Liver (tissue), 9 donors: ENCODE measurements around the gene EEA1. TPM values are rescaled to one million over a fixed set of nuclear protein-coding genes. Genes with fewer than 3 reads are reported as not detected.

Experiments used
- DNase-seq: peaks from one replicate; pipeline ENCODE4 v3.0.0-alpha.2; 2017; ENCODE audit warnings: low spot score
- H3K27ac ChIP-seq, 2 donors: one replicate each; pipeline ENCODE4 v1.7.0; 2013; ENCODE audit warnings: inconsistent platforms in 2 of 2, low read length in 2 of 2, control low read depth in 1 of 2, low read depth in 1 of 2, mild to moderate bottlenecking in 1 of 2
- H3K27me3 ChIP-seq, 4 donors: one replicate each; pipeline versions ENCODE4 v1.6.1 to v1.7.0; 2013; ENCODE audit warnings: low read length in 3 of 4, inconsistent platforms in 1 of 4, mild to moderate bottlenecking in 1 of 4, moderate library complexity in 1 of 4; ENCODE audit not compliant: control insufficient read depth in 4 of 4, insufficient read depth in 4 of 4
- H3K36me3 ChIP-seq, 4 donors: one replicate each; pipeline versions ENCODE4 v1.6.1 to v1.7.0; 2013; ENCODE audit warnings: low read length in 3 of 4, mild to moderate bottlenecking in 3 of 4, low read depth in 1 of 4, moderate library complexity in 1 of 4; ENCODE audit not compliant: control insufficient read depth in 4 of 4, insufficient read depth in 3 of 4
- H3K4me1 ChIP-seq, 4 donors: one replicate each; pipeline versions ENCODE4 v1.6.1 to v1.7.0; 2013; ENCODE audit warnings: low read length in 3 of 4, mild to moderate bottlenecking in 3 of 4, moderate library complexity in 1 of 4; ENCODE audit not compliant: control insufficient read depth in 4 of 4, insufficient read depth in 4 of 4
- H3K4me3 ChIP-seq, 3 donors: one replicate each; pipeline versions ENCODE4 v1.6.1 to v1.7.0; 2013; ENCODE audit warnings: low read length in 3 of 3, control low read depth in 1 of 3, low read depth in 1 of 3, mild to moderate bottlenecking in 1 of 3
- H3K9ac ChIP-seq, 2 donors: one replicate each; pipeline ENCODE4 v1.7.0; 2013; ENCODE audit warnings: low read length in 2 of 2, mild to moderate bottlenecking in 2 of 2, moderate library complexity in 2 of 2, control low read depth in 1 of 2, low read depth in 1 of 2
- H3K9me3 ChIP-seq, 4 donors: one replicate each; pipeline versions ENCODE4 v1.6.1 to v1.7.0; 2013; ENCODE audit warnings: low read length in 3 of 4; ENCODE audit not compliant: control insufficient read depth in 4 of 4
- EGR1 ChIP-seq, 2 donors: IDR thresholded peaks; 2 replicates each; pipeline ENCODE4 v1.6.1; 2016 to 2018; ENCODE audit warnings: antibody characterized with exemption in 2 of 2, low read depth in 2 of 2
- FOXA1 ChIP-seq: IDR thresholded peaks from 2 replicates; pipeline ENCODE4 v1.6.1; 2016; ENCODE audit warnings: antibody characterized with exemption
- FOXA2 ChIP-seq: IDR thresholded peaks from 2 replicates; pipeline ENCODE4 v1.6.1; 2016; ENCODE audit warnings: antibody characterized with exemption
- GABPA ChIP-seq, 2 donors: IDR thresholded peaks in 1 of 2; conservative IDR thresholded peaks in 1 of 2; 2 replicates each; pipeline ENCODE4 v1.6.1; 2016; ENCODE audit warnings: antibody characterized with exemption in 2 of 2, mild to moderate bottlenecking in 1 of 2, moderate library complexity in 1 of 2
- HNF4A ChIP-seq, 2 donors: conservative IDR thresholded peaks; 2 replicates each; pipeline ENCODE4 v1.6.1; 2016; ENCODE audit warnings: antibody characterized with exemption in 2 of 2, mild to moderate bottlenecking in 2 of 2
- HNF4G ChIP-seq: IDR thresholded peaks from 2 replicates; pipeline ENCODE4 v1.6.1; 2016; ENCODE audit warnings: antibody characterized with exemption
- JUND ChIP-seq, 2 donors: IDR thresholded peaks; 2 replicates each; pipeline ENCODE4 v1.6.1; 2016; ENCODE audit warnings: antibody characterized with exemption in 2 of 2
- NR2F2 ChIP-seq: IDR thresholded peaks from 2 replicates; pipeline ENCODE4 v1.6.1; 2016; ENCODE audit warnings: antibody characterized with exemption
- SP1 ChIP-seq: IDR thresholded peaks from 2 replicates; pipeline ENCODE4 v1.6.1; 2018; ENCODE audit warnings: antibody characterized with exemption, mild to moderate bottlenecking
- TAF1 ChIP-seq: conservative IDR thresholded peaks from 2 replicates; pipeline ENCODE4 v1.6.1; 2016; ENCODE audit warnings: antibody characterized with exemption, mild to moderate bottlenecking
- YY1 ChIP-seq: IDR thresholded peaks from 2 replicates; pipeline ENCODE4 v1.6.1; 2016; ENCODE audit warnings: antibody characterized with exemption, mild to moderate bottlenecking
- WGBS: extraction: QIAGEN DNeasy Blood & Tissue Kit; methylation state at CpG from one replicate; pipeline ENCODE4 v1.1.7; 2013; 5-methylcytosine and 5-hydroxymethylcytosine counted together
- polyA plus RNA-seq, 2 donors: library from polyadenylated mRNA; stranded (reverse) in 1 of 2; unstranded in 1 of 2; fragments of 200-250 nt in 1 of 2; fragments of >200 nt in 1 of 2; fragmentation: Nextera tagmentation in 1 of 2; extraction: Ambion mirVana in 1 of 2; gene quantifications; one replicate each; pipeline versions ENCODE4 v1.2.1 to v1.2.3, GENCODE V29; 2013 to 2015
- total RNA-seq, 2 donors: library from RNA; depleted of rRNA; stranded (reverse); fragments of >200 nt; gene quantifications; one replicate each; pipeline ENCODE4 v1.2.3, GENCODE V29; 2014
- TF ChIP-seq, protein P1 (sequence below): fragments of 150-350 bp; IDR thresholded peaks from 2 replicates; pipeline ENCODE4 v1.5.1; 2017; ENCODE audit warnings: improper control_type of control experiment, low read depth, low read length; ENCODE audit not compliant: missing input control
- TF ChIP-seq, protein P2 (sequence below): IDR thresholded peaks from 2 replicates; pipeline ENCODE4 v1.6.1; 2016; ENCODE audit warnings: antibody characterized with exemption
- TF ChIP-seq, protein P3 (sequence below): IDR thresholded peaks from 2 replicates; pipeline ENCODE4 v1.6.1; 2016; ENCODE audit warnings: antibody characterized with exemption
- donor health status: healthy.
- donor health status: healthy.
- donor health status: healthy.
- donor health status: healthy.
- donor health status: healthy.

Gene EEA1
- total and polyA plus RNA-seq, 4 donors: 2.5 to 15.8 (median 9.1) TPM

DNA sequence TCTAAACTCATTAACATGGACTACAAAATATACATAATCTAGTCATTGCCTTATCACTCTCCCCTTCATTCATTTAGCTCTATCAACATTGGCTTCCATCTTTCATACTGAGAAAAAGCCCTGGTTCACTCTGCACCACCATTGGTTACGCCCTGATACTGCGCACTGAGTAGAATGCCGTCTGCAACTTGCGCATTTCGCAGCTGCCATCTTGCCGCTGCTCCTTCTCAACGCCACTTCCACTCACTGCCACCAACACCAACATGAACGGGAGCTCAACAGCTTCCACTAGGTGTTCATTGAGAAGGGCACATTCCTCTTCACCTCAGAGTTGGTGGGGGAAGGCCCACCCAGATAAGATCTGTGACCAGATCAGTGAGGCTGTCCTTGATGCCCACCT, 71.3 kb downstream of the EEA1 start:
- DNase-seq: no peak
- Histone ChIP-seq H3K36me3 (peaks cover 0 to 11% (median 4%) of the 10 kb centered on the region in 4 donors), H3K9me3 (no peaks in the 10 kb centered on the region), H3K4me1 (peaks cover 3 to 8% (median 6%) of the 10 kb centered on the region in 4 donors), H3K27me3 (no peaks in the 10 kb centered on the region), H3K27ac (no peak overlapping the region), H3K9ac (no peak overlapping the region), H3K4me3 (no peak overlapping the region)
- TF ChIP-seq EGR1 (IDR thresholded peaks at IDR 0.05; ENCODE audit: low read depth in 2 of 2): no peak
- TF ChIP-seq, protein P1, sequence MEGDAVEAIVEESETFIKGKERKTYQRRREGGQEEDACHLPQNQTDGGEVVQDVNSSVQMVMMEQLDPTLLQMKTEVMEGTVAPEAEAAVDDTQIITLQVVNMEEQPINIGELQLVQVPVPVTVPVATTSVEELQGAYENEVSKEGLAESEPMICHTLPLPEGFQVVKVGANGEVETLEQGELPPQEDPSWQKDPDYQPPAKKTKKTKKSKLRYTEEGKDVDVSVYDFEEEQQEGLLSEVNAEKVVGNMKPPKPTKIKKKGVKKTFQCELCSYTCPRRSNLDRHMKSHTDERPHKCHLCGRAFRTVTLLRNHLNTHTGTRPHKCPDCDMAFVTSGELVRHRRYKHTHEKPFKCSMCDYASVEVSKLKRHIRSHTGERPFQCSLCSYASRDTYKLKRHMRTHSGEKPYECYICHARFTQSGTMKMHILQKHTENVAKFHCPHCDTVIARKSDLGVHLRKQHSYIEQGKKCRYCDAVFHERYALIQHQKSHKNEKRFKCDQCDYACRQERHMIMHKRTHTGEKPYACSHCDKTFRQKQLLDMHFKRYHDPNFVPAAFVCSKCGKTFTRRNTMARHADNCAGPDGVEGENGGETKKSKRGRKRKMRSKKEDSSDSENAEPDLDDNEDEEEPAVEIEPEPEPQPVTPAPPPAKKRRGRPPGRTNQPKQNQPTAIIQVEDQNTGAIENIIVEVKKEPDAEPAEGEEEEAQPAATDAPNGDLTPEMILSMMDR: no peak
- no peak for TF ChIP-seq TAF1
- TF ChIP-seq, protein P2, sequence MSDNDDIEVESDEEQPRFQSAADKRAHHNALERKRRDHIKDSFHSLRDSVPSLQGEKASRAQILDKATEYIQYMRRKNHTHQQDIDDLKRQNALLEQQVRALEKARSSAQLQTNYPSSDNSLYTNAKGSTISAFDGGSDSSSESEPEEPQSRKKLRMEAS: no peak
- TF ChIP-seq NR2F2: no peak
- no peak for TF ChIP-seq HNF4A (conservative IDR thresholded peaks at IDR 0.05)
- no peak for TF ChIP-seq YY1
- TF ChIP-seq GABPA (IDR thresholded peaks at IDR 0.05 in 1 of 2, conservative IDR thresholded peaks at IDR 0.05 in 1 of 2): no peak
- no peak for TF ChIP-seq JUND (IDR thresholded peaks at IDR 0.05)
- no peak for TF ChIP-seq FOXA1
- no peak for TF ChIP-seq FOXA2
- TF ChIP-seq HNF4G: no peak
- TF ChIP-seq, protein P3, sequence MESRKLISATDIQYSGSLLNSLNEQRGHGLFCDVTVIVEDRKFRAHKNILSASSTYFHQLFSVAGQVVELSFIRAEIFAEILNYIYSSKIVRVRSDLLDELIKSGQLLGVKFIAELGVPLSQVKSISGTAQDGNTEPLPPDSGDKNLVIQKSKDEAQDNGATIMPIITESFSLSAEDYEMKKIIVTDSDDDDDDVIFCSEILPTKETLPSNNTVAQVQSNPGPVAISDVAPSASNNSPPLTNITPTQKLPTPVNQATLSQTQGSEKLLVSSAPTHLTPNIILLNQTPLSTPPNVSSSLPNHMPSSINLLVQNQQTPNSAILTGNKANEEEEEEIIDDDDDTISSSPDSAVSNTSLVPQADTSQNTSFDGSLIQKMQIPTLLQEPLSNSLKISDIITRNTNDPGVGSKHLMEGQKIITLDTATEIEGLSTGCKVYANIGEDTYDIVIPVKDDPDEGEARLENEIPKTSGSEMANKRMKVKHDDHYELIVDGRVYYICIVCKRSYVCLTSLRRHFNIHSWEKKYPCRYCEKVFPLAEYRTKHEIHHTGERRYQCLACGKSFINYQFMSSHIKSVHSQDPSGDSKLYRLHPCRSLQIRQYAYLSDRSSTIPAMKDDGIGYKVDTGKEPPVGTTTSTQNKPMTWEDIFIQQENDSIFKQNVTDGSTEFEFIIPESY: no peak
- 99% methylated on average over 8 of the region's 8 CpGs for WGBS

DNA sequence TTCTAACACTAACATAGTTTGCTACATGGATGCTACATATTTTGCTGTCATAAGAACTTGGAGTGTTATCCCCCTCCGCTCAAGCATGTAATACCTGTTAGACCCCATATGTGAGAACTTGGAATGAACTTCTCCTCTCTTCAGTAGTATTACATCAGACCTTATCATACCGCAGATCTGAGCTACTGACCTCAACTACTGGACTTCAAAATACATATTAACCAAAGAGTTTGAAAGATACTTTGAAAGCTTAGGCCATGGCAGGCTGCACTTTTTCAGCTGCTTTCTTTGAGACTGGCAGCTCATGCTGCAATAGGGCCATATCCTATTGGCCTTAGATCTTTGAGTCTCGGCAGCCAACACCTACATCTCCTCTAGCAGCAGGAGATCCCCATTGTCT, 74.8 kb downstream of the EEA1 start:
- Histone ChIP-seq H3K27ac (no peak overlapping the region), H3K4me1 (peaks cover 3 to 8% (median 6%) of the 10 kb centered on the region in 4 donors), H3K27me3 (no peaks in the 10 kb centered on the region), H3K36me3 (peaks cover 0 to 17% (median 11%) of the 10 kb centered on the region in 4 donors), H3K9ac (no peak overlapping the region), H3K9me3 (no peaks in the 10 kb centered on the region), H3K4me3 (no peak overlapping the region)
- DNase-seq: no peak
- TF ChIP-seq JUND (IDR thresholded peaks at IDR 0.05) (no peak), NR2F2 (no peak), SP1 (no peak), YY1 (no peak), HNF4G (no peak), FOXA1 (no peak), HNF4A (conservative IDR thresholded peaks at IDR 0.05) (peak; percentile 40 to 58)
- TF ChIP-seq, protein P1: no peak
- 64% methylated on average over 3 of the region's 3 CpGs for WGBS
